Uterus (tissue), 2 donors: ENCODE results near the gene ADCY3.

Source experiments
- POLR2A ChIP-seq, 2 donors: fragments of 450-650 bp; IDR thresholded peaks; one replicate each; pipeline ENCODE4 v1.6.1; 2016; ENCODE audit warnings: antibody characterized with exemption in 2 of 2, mild to moderate bottlenecking in 1 of 2, moderate library complexity in 1 of 2
- TF ChIP-seq, protein P1 (sequence below), 4 experiments: fragments of 200-600 bp in 2 of 4; fragments of 450-650 bp in 2 of 4; sonication (generic) in 2 of 4; IDR thresholded peaks; one replicate each; pipeline ENCODE4 v1.5.1; 2016 to 2019; ENCODE audit warnings: antibody characterized with exemption in 4 of 4, mild to moderate bottlenecking in 2 of 4, moderate library complexity in 1 of 4

DNA sequence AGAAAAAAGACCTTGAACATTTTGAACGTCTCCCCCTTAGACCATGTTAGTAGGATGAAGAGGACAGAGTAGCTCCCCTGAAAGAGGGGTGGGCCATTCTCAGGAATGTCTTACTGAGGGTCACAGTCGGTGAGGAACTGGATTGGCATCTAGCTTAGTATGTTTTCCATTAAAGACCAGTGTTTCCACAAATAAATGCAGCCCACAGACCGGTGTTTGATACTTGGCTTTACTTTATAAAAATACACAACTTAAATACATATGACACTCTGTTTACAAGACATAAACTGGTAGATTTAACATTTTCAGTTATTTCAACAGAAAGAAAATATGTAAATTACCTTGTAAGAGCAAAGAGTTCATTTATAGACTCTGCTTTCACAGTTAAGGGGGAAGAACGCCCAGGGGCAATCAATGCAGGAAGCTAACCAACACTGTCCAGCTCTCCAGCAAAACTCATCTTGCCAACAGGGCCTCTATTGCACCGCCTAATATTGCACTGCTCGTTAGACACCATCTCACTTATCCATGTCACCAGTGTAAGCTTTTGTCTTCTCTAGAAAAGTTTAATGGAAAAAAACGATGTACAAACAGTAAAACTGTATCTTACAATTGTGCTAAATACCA lies 23.5 kb upstream of the ADCY3 start:
- TF ChIP-seq POLR2A (IDR thresholded peaks at IDR 0.05) = no peak
- TF ChIP-seq, protein P1, sequence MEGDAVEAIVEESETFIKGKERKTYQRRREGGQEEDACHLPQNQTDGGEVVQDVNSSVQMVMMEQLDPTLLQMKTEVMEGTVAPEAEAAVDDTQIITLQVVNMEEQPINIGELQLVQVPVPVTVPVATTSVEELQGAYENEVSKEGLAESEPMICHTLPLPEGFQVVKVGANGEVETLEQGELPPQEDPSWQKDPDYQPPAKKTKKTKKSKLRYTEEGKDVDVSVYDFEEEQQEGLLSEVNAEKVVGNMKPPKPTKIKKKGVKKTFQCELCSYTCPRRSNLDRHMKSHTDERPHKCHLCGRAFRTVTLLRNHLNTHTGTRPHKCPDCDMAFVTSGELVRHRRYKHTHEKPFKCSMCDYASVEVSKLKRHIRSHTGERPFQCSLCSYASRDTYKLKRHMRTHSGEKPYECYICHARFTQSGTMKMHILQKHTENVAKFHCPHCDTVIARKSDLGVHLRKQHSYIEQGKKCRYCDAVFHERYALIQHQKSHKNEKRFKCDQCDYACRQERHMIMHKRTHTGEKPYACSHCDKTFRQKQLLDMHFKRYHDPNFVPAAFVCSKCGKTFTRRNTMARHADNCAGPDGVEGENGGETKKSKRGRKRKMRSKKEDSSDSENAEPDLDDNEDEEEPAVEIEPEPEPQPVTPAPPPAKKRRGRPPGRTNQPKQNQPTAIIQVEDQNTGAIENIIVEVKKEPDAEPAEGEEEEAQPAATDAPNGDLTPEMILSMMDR (IDR thresholded peaks at IDR 0.05) = no peak
